HFF-Myc (cell line): ENCODE data around the gene KDM4B.

Source experiments
- DNase-seq: peaks from one replicate; pipeline ENCODE4 v3.0.0-alpha.2; 2011; ENCODE audit warnings: low read depth; ENCODE audit errors: extremely low read depth
- H3K4me3 ChIP-seq: replicated peaks from 2 replicates; pipeline ENCODE4 v1.5.1; 2011; ENCODE audit warnings: low read depth, mild to moderate bottlenecking, control low read depth, low read length
- TF ChIP-seq, protein P1 (sequence below): IDR thresholded peaks from 2 replicates; pipeline ENCODE4 v1.5.1; 2012; ENCODE audit warnings: mild to moderate bottlenecking, low read depth, low read length, control low read depth; ENCODE audit errors: missing control alignments

The KDM4B gene

DNA sequence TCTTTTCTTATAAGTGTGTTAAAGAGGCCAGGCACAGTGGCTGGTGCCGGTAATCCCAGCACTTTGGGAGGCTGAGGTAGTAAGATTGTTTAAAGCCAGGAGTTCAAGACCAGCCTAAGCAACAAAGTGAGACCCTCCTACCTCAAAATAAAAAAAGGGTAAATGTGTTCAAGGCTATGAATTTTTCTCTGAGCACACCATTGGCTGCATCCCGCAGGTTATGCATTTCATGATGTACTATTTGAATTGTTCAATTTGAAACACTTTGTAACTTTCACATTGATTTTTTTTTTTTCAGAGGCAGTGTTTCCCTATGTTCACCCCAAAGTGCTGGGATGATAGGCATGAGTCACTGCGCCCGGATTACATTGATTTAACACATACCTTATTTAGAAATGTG, 233.6 kb downstream of the KDM4B start:
- TF ChIP-seq, protein P1, sequence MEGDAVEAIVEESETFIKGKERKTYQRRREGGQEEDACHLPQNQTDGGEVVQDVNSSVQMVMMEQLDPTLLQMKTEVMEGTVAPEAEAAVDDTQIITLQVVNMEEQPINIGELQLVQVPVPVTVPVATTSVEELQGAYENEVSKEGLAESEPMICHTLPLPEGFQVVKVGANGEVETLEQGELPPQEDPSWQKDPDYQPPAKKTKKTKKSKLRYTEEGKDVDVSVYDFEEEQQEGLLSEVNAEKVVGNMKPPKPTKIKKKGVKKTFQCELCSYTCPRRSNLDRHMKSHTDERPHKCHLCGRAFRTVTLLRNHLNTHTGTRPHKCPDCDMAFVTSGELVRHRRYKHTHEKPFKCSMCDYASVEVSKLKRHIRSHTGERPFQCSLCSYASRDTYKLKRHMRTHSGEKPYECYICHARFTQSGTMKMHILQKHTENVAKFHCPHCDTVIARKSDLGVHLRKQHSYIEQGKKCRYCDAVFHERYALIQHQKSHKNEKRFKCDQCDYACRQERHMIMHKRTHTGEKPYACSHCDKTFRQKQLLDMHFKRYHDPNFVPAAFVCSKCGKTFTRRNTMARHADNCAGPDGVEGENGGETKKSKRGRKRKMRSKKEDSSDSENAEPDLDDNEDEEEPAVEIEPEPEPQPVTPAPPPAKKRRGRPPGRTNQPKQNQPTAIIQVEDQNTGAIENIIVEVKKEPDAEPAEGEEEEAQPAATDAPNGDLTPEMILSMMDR, result no peak
- DNase-seq, result no peak
- H3K4me3 ChIP-seq, result no peak overlapping the region
